PFSK-1 (cell line): ENCODE results near the gene CTDSP2.

Source experiments
- FOXP2 ChIP-seq: optimal IDR thresholded peaks from 2 replicates; pipeline ENCODE3; 2011; ENCODE audit warnings: borderline replicate concordance, control low read depth, inconsistent platforms; ENCODE audit not compliant: insufficient read depth; ENCODE audit errors: extremely low read length, extremely low read depth
- POLR2AphosphoS5 ChIP-seq: IDR thresholded peaks from 2 replicates; pipeline ENCODE4 v1.6.1; 2012; ENCODE audit warnings: low read depth, mild to moderate bottlenecking, control low read depth, low read length, moderate library complexity
- REST ChIP-seq, 2 experiments: IDR thresholded peaks; 2 replicates each; pipeline versions ENCODE4 v1.6.1 to v1.8.0; 2011 to 2012; ENCODE audit warnings: low read depth in 2 of 2, low read length in 2 of 2, control low read depth in 1 of 2, inconsistent platforms in 1 of 2, mild to moderate bottlenecking in 1 of 2, moderate library complexity in 1 of 2; ENCODE audit not compliant: insufficient read depth in 1 of 2
- SIN3A ChIP-seq: IDR thresholded peaks from 2 replicates; pipeline ENCODE4 v1.6.1; 2012; ENCODE audit warnings: mild to moderate bottlenecking, low read length, moderate library complexity, borderline replicate concordance; ENCODE audit not compliant: insufficient read depth
- TAF1 ChIP-seq: IDR thresholded peaks from 2 replicates; pipeline ENCODE4 v1.6.1; 2012; ENCODE audit warnings: low read length, control low read depth, borderline replicate concordance; ENCODE audit not compliant: insufficient read depth

The CTDSP2 gene

DNA sequence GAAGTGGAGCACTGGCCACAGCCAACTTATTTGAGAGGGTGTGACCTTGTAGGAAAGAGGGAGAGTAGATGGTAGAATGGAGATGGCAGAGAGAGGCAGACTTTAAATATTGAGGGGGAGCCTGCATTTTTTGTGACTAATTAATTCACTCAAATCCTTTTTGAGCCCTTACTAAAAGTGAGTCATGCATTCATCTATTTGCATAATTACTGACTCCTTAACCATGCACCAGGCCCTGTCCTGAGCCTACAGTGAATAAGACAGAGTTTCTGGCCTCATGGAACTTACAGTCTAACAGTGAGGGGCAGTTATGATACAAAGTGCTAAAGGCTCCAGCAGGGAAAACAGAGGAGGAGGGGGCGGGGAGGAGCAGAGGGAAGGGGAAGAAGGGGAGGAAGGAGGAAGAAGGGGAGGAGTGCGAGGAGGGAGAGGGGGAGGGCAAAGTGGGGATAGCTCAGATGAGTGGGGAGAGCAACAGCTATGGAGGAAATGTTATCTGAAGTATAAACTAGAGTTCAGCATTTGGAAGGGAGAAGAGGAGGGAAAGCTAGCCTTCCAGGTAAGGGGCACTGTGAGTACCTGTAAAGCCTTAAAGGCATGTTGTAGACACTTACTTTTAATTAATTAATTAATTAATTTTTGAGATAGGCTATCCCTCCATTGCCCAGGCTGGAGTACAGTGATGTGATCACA lies 7.5 kb upstream of the CTDSP2 start:
- TF ChIP-seq SIN3A (no peak), FOXP2 (no peak), POLR2AphosphoS5 (no peak), TAF1 (no peak), REST (IDR thresholded peaks at IDR 0.05; ENCODE audit: insufficient read depth in 1 of 2, low read depth in 2 of 2, low read length in 2 of 2) (no peak)

DNA sequence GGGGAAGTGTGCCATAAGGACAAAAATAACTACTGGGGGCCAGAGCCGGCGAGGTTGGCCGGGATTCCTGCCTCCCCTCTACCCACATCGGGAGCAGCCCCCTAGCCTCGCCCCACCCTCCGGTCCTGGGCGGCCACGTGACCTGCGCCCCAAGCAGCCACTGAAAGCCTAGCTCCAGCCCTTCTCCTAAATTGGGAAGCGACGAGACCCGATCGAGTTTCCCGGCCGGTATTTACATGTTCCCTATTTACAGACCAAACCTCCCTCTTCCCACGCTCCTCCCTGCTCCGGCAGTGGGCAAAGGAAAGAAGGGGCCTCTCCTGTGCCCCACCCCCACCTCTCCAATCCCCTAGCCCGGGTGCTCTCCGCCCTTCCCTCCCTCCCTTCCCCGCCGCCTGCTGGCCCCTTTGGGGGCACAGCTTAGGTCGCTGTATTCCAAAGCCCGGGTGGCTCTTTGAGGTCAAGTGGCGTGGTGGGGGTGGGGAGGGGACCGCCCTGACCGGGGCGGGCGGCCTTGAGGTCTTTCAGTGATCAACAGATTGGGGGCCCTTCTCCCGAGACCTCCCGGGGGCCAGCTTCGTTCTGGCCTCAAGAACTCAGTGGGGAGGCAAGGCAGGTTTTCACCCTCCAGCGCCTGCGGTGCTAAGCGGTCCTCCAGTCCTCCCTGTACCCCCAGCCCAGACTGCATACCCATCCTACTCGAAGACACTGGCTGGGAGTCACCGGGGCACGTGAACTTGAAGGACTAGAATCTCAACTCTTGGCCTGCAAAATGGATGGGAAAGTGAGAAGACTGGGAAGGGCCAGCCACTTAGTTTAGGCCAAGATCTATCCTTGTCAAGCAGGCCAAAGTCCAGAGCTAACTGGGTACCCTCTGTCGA lies 6.3 kb upstream of the CTDSP2 start:
- no peak for TF ChIP-seq TAF1
- no peak for TF ChIP-seq FOXP2
- TF ChIP-seq POLR2AphosphoS5: no peak
- TF ChIP-seq SIN3A: no peak
- TF ChIP-seq REST (IDR thresholded peaks at IDR 0.05; ENCODE audit: insufficient read depth in 1 of 2, low read depth in 2 of 2, low read length in 2 of 2): no peak

DNA sequence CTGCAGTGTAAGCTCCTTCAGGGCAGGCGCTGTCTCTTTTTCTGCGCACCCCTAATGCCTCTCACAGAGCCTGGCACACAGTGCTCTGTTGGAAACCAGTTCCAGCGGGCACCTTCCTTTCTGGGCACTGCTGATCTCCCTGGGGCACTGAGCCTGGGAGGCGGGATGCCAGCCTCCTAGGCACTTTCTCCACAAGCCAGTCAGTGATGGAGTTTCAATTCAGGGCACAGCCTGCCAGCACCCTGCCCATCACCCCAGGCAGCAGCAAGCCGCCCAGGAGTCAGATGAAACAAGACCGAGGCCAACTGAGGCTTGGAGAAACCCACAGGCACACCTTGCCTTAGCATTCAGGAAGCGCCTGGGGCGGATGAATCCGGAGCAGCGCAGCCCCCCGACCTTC lies 5.7 kb upstream of the CTDSP2 start:
- TF ChIP-seq REST (IDR thresholded peaks at IDR 0.05; ENCODE audit: insufficient read depth in 1 of 2, low read depth in 2 of 2, low read length in 2 of 2): no peak
- no peak for TF ChIP-seq SIN3A
- TF ChIP-seq POLR2AphosphoS5: no peak
- TF ChIP-seq TAF1: no peak
- no peak for TF ChIP-seq FOXP2

DNA sequence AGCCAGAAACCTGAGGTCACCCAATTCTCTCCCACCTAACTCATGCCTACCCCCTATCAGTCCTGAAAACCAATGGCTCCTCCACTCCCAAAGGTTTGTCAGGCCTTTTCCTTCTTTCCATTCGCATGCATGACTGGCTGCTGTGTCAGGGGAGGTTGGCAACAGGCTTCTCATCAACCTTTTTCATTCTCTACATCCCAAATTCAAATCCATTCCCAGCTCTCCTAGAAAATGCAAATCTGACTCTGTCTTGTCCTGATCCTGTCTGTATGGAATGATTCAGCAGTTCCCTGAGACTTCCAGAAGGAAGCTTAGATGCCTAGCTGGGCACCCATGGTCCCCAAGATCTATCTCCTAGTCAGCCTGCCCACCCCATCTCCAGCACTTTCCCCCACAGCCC lies 5.0 kb upstream of the CTDSP2 start:
- TF ChIP-seq POLR2AphosphoS5: no peak
- TF ChIP-seq FOXP2: no peak
- no peak for TF ChIP-seq TAF1
- no peak for TF ChIP-seq SIN3A
- no peak for TF ChIP-seq REST (IDR thresholded peaks at IDR 0.05; ENCODE audit: insufficient read depth in 1 of 2, low read depth in 2 of 2, low read length in 2 of 2)
